Measurements from ENCODE around the gene SIGLECL1.

Gene SIGLECL1

DNA sequence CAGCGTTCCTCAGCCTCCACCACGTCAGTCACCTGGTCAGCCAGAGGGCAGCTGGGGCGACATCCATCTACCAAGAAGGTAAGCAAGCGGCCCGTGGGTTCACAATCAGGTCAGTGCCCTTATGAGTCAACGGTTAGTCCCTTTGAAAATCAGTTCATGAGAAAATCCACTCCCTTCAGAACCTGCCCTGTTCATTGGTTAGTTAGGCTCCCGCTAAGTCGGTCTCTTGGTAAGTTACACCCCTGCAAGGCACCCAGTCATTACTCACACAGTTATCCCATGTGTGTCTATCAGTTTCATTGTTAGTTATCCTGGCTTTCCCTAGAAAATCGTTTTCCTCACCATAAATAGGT, 564 bp downstream of the SIGLECL1 start:
- no peaks in the 10 kb centered on the region for H3K9me2 ChIP-seq (replicated peaks; ENCODE audit: low read depth, low read length)
- H3K4me2 ChIP-seq (ENCODE audit: low read depth, low read length, poor library complexity, severe bottlenecking) = no peak overlapping the region
- no peaks in the 10 kb centered on the region for H3K79me2 ChIP-seq (ENCODE audit: insufficient read depth, low read length)
- TF ChIP-seq, protein P1, sequence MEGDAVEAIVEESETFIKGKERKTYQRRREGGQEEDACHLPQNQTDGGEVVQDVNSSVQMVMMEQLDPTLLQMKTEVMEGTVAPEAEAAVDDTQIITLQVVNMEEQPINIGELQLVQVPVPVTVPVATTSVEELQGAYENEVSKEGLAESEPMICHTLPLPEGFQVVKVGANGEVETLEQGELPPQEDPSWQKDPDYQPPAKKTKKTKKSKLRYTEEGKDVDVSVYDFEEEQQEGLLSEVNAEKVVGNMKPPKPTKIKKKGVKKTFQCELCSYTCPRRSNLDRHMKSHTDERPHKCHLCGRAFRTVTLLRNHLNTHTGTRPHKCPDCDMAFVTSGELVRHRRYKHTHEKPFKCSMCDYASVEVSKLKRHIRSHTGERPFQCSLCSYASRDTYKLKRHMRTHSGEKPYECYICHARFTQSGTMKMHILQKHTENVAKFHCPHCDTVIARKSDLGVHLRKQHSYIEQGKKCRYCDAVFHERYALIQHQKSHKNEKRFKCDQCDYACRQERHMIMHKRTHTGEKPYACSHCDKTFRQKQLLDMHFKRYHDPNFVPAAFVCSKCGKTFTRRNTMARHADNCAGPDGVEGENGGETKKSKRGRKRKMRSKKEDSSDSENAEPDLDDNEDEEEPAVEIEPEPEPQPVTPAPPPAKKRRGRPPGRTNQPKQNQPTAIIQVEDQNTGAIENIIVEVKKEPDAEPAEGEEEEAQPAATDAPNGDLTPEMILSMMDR (conservative IDR thresholded peaks at IDR 0.05; ENCODE audit: low read length) = no peak
- no peak for TF ChIP-seq EZH2phosphoT487 (IDR thresholded peaks at IDR 0.05; ENCODE audit: borderline replicate concordance)
- H3K4me1 ChIP-seq (ENCODE audit: insufficient read depth, low read length, poor library complexity, severe bottlenecking) = no peaks in the 10 kb centered on the region
- H3F3A ChIP-seq (ENCODE audit: low read depth) = no peaks in the 10 kb centered on the region
- H3K9me3 ChIP-seq (ENCODE audit: insufficient read depth, low read depth, low read length) = no peaks in the 10 kb centered on the region
- H3K4me3 ChIP-seq (ENCODE audit: low read length, poor library complexity, severe bottlenecking) = no peak overlapping the region
- H4K20me1 ChIP-seq (ENCODE audit: insufficient read depth, low read length, poor library complexity, severe bottlenecking) = no peaks in the 10 kb centered on the region
- H3K27me3 ChIP-seq (ENCODE audit: insufficient read depth, low read length, poor library complexity, severe bottlenecking) = no peaks in the 10 kb centered on the region
- H3K36me3 ChIP-seq (ENCODE audit: insufficient read depth, low read length) = no peaks in the 10 kb centered on the region
- H2AFZ ChIP-seq (ENCODE audit: low read length) = no peak overlapping the region
- no peak overlapping the region for H3K9ac ChIP-seq (ENCODE audit: low read depth, low read length, poor library complexity, severe bottlenecking)

DNA sequence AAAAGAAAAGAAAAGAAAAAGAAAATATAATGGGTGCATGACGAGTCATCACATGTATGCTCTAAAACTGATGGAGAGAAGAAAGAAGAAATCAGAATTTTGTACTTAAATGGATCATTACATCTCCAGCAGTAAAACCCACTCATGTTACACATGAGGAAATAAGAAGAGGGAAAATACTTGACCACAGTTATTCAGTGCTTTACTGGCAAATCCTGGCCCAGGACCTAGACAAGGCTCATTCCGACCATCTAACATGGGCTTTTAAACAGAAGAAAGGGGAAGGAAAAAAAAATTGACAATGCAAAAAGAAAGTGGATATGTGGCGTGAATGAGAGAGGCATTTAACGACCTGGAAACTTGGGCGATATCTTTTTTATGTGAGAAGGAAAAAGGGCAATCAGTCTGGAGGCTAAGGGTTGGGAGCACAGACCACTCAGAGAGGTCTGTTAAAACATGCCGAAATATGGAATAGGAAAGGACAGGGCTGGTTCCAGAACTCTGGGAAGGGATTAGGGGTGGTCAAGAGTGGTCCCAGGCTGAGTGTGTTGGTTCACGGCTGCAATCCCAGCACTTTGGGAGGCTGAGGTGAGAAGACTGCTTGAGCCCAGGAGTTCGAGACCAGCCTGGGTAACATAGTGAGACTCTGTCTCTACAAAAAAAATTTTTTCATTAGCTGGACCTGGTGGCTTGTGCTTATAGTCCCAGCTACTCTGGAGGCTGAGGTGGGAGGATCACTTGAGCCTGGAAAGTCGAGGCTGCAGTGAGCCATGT, 1.6 kb downstream of the SIGLECL1 start:
- H4K20me1 ChIP-seq (ENCODE audit: insufficient read depth, low read length, poor library complexity, severe bottlenecking) = no peaks in the 10 kb centered on the region
- H3K79me2 ChIP-seq (ENCODE audit: insufficient read depth, low read length) = no peaks in the 10 kb centered on the region
- H3K9me2 ChIP-seq (replicated peaks; ENCODE audit: low read depth, low read length) = no peaks in the 10 kb centered on the region
- H3K36me3 ChIP-seq (ENCODE audit: insufficient read depth, low read length) = no peaks in the 10 kb centered on the region
- no peak overlapping the region for H3K4me3 ChIP-seq (ENCODE audit: low read length, poor library complexity, severe bottlenecking)
- no peaks in the 10 kb centered on the region for H3K4me1 ChIP-seq (ENCODE audit: insufficient read depth, low read length, poor library complexity, severe bottlenecking)
- no peaks in the 10 kb centered on the region for H3F3A ChIP-seq (ENCODE audit: low read depth)
- no peak overlapping the region for H2AFZ ChIP-seq (ENCODE audit: low read length)
- no peak for TF ChIP-seq EZH2phosphoT487 (IDR thresholded peaks at IDR 0.05; ENCODE audit: borderline replicate concordance)
- TF ChIP-seq, protein P1 (conservative IDR thresholded peaks at IDR 0.05; ENCODE audit: low read length) = no peak
- H3K27me3 ChIP-seq (ENCODE audit: insufficient read depth, low read length, poor library complexity, severe bottlenecking) = no peaks in the 10 kb centered on the region
- H3K9ac ChIP-seq (ENCODE audit: low read depth, low read length, poor library complexity, severe bottlenecking) = no peak overlapping the region
- H3K4me2 ChIP-seq (ENCODE audit: low read depth, low read length, poor library complexity, severe bottlenecking) = no peak overlapping the region
- no peaks in the 10 kb centered on the region for H3K9me3 ChIP-seq (ENCODE audit: insufficient read depth, low read depth, low read length)

DNA sequence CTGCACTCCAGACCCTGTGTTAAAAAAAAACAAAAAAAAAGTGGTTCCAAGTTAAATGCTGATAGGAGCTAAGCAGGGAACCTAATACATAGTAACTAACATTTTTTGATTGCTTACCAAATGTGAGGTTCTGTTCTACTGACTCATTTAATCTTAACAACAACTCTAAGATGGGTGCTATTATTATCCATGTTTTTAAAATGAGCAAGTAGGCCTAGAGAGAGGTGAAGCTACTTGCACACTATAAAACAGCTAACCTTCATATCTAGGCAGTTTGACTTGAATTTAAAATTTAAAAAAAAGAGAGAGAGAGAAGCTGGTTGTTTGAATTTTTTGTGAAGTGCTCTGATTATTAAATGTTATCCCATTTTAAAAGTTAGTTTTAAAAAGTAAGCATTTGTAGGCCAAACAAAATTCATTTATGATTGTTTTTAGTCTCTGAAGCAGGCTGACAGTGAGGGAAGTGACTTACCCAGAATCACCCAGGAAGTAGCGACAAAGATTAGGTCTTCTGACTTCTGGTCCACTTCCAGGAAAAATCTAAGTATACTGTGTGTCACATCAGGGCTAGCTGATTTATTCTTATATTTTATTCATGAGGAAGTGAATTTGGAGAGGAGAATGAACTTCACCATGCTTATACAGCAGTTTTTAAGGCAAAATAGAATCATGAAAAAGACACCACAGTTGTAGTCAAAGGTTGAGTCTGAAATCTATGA, 2.4 kb downstream of the SIGLECL1 start:
- Histone ChIP-seq H3K9me2 (replicated peaks; ENCODE audit: low read depth, low read length) (no peaks in the 10 kb centered on the region), H2AFZ (ENCODE audit: low read length) (no peak overlapping the region), H4K20me1 (ENCODE audit: insufficient read depth, low read length, poor library complexity, severe bottlenecking) (no peaks in the 10 kb centered on the region), H3F3A (ENCODE audit: low read depth) (no peaks in the 10 kb centered on the region), H3K4me1 (ENCODE audit: insufficient read depth, low read length, poor library complexity, severe bottlenecking) (no peaks in the 10 kb centered on the region), H3K4me3 (ENCODE audit: low read length, poor library complexity, severe bottlenecking) (no peak overlapping the region), H3K79me2 (ENCODE audit: insufficient read depth, low read length) (no peaks in the 10 kb centered on the region), H3K27me3 (ENCODE audit: insufficient read depth, low read length, poor library complexity, severe bottlenecking) (no peaks in the 10 kb centered on the region), H3K4me2 (ENCODE audit: low read depth, low read length, poor library complexity, severe bottlenecking) (no peak overlapping the region), H3K9me3 (ENCODE audit: insufficient read depth, low read depth, low read length) (no peaks in the 10 kb centered on the region), H3K9ac (ENCODE audit: low read depth, low read length, poor library complexity, severe bottlenecking) (no peak overlapping the region), H3K36me3 (ENCODE audit: insufficient read depth, low read length) (no peaks in the 10 kb centered on the region)
- no peak for TF ChIP-seq EZH2phosphoT487 (IDR thresholded peaks at IDR 0.05; ENCODE audit: borderline replicate concordance)
- TF ChIP-seq, protein P1 (conservative IDR thresholded peaks at IDR 0.05; ENCODE audit: low read length) = no peak

Data from Loucy (cell line).